Erythroblast (primary cell): Measurements from ENCODE around the gene SYAP1.
A peak's percentile ranks its signal among the peaks of the same experiment; 100 is the strongest.
"Not testable (repeated sequence)": the region's sequence is repeated elsewhere in the genome, so short reads cannot be mapped to it uniquely, and the experiment has no call there.

Experiments
- DNase-seq, 2 experiments: peaks; one replicate each; lab custom pipeline; 2025; lab: John Stamatoyannopoulos, UW
- GATA1 ChIP-seq: IDR thresholded peaks from 2 replicates; pipeline ENCODE4 v1.6.1; 2011; ENCODE audit warnings: low read depth, mild to moderate bottlenecking, control low read depth, low read length, moderate library complexity
- POLR2A ChIP-seq: IDR thresholded peaks from 2 replicates; pipeline ENCODE4 v1.6.1; 2011; ENCODE audit warnings: mild to moderate bottlenecking, low read length

Gene SYAP1

DNA sequence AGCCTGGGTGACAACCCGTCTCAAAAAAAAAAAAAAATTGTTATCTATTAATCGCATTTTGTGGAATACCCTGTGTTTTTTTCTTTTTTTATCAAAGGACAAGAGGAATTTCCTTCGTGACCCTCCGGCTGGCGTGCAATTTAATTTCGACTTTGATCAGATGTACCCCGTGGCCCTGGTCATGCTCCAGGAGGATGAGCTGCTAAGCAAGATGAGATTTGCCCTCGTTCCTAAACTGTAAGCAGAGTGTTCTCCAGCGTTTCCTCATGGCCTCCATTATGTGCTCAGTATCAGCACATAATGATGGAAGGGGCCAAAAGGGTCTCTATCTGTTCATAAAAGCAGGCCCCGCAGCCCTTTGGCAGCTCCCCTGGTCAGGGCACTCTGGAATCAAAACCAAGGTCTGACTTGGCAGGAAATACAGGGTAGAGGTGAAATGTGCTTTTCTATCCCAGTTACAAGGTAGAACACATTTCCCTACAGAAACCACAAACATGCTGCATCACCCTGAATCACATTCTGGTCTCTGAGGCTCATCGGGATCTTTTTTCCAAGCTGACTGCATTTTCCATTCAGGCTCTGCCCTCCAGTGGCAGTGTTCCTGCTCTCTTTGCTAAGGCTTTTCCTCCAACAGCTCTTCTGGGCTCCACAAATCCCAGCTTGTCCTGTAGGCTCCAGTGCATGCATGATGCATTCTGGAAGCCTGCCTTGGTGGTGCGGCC, 24.4 kb downstream of the SYAP1 start:
- no peak for DNase-seq

GRCh38 chrX:16745102-16745501, 25.7 kb downstream of the SYAP1 start:
- no peak for TF ChIP-seq POLR2A
- no peak for TF ChIP-seq GATA1
- DNase-seq, result no peak

More for the DNA sequence above, 24.4 kb downstream of the SYAP1 start:
- TF ChIP-seq GATA1, result no peak
- TF ChIP-seq POLR2A, result no peak

DNA sequence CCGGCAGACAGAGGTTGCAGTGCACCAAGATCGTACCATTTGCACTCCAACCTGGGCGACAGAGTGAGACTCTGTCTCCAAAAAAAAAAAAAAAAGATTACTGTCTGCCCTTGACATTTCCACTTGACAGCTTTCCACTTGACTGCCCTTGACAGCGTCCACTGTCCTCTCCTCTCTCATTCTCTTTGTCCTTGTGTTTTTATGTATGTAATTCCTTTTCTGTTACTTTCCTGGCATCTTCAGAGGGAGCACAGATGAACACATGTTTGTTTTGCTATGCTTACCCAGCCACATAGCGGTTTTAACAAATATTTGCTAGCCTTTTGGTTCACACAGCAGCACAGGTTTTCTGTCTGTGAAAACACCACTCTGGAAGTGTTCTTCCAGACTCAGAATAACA, 26.2 kb downstream of the SYAP1 start:
- DNase-seq, result no peak
- no peak for TF ChIP-seq POLR2A
- no peak for TF ChIP-seq GATA1

DNA sequence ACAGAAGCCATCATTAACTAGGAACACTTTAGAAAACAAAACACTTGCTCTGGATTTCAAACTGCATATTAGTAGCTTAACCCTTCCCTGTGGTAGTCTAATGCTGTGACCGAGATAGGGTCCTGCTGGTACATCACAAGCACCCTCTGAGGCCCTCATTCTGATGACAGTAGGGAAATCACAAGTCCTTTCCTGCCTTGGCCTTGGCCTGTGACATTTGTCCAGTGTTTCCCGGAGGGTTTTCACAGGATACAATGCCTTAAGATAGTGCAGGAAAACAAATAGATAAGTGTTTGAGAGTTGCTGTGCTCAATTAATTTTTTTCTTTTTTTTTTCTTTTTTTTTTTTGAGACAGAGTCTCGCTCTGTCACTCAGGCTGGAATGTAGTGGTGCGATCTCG, 29.0 kb downstream of the SYAP1 start:
- no peak for DNase-seq

DNA sequence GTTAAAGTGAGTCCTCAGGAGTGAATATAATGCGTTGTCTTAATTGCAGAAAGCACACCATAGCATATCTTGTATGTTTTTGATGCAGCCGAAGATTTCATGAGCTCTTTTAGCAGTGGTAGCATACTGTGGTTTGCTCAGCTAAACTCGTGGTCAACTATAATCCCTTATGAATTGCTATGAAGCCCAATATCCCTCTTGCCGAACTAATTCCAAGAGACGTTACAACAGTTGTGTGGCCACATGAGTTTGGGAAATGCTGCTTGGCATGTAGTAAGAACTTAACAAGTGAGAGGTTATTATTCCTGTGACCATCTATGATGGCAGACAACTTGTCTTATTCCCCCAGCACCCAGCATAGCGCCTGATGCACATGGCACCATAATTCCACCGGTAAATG, 30.7 kb downstream of the SYAP1 start:
- no peak for TF ChIP-seq GATA1
- TF ChIP-seq POLR2A, result no peak
- no peak for DNase-seq

More for the DNA sequence above, 29.0 kb downstream of the SYAP1 start:
- TF ChIP-seq POLR2A (no peak), GATA1 (no peak)

DNA sequence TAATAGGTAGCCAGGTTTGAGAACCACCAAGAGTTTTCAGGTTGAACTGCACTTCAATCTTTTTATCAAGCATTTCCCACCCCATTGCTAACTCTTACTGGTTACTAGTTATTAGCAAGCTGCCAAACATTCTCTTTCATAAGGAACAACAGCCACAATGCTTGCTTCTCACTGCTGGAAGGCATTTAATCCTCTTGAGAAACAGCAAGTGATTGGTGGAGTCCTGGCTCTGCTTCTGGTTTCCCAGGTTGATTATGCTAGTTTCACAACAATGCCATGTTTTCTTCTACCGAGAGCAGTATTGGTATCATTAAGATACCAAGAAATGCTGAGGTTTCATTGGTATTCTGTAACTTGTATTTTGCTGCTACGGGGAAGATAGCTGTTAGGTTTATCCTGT, 34.6 kb downstream of the SYAP1 start:
- TF ChIP-seq GATA1, result no peak
- no peak for TF ChIP-seq POLR2A
- DNase-seq, result no peak

DNA sequence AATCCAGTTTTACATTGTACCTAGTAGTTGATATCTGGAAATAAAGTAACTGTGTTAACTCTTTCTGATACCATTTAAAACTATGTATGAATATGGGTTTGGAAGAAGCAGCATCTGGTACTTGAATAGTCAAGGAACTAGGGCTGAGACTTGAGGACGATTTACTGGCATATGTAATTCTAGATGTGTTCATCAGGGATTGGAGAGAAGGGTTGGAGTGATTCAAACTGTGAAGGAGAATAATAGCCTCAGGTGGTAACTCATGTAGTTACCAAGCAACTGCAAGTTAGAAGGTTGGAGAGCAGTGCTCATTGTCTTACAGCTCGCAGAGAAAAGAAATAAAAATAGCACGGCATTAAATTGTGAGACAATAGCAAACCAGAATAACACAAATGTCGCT, 37.3 kb downstream of the SYAP1 start:
- TF ChIP-seq POLR2A (no peak), GATA1 (no peak)
- no peak for DNase-seq

- not testable (repeated sequence) for DNase-seq
These were observed 42.1 kb downstream of the SYAP1 start for GRCh38 chrX:16761500-16761899.

DNA sequence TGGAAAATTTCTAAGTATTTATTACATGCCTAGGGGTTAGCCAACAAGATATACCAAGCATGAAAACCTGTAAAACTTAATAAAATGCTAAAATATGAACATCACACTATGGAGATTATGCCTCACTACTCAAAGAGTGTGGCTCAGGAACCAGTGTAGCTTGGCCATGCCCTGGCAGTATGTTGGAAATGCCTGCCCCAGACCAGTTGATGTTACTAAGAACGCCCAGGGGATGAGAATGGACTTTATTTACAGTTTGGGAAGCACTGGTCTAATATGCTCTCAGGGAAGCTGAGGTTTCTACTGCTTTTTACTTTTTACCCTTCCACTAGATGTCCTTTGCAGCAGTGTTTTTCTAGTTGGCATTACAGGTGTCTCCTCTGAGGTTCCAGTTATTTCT, 43.2 kb downstream of the SYAP1 start:
- TF ChIP-seq POLR2A (no peak), GATA1 (no peak)

GRCh38 chrX:16765594-16765993, 46.2 kb downstream of the SYAP1 start:
- no peak for TF ChIP-seq POLR2A
- TF ChIP-seq GATA1, result no peak
- no peak for DNase-seq

More for the DNA sequence above, 43.2 kb downstream of the SYAP1 start:
- no peak for DNase-seq

DNA sequence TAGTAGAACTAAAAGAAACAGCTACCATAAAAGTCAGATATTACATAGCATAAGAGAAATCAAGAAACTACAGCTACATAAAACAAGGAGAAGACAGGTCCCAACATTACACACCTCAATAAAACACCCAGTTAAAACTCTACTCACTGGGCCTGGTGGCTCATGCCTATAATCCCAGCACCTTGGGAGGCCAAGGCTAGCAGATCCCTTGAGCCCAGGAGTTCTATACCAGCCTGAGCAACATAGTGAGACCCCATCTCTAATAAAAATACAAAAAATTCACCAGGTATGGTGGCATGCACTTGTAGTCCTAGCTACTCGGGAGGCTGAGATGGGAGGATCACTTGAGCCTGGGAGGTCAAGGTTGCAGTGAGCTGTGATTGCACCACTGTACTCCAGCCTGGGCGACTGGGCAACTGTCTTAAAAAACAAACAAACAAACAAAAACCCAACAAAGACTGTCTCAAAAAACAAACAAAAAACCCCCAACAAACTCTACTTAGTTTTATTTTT, 51.6 kb downstream of the SYAP1 start:
- no peak for TF ChIP-seq POLR2A
- no peak for TF ChIP-seq GATA1
- DNase-seq, result no peak

- TF ChIP-seq POLR2A (peak; percentile 87), GATA1 (no peak)
- DNase-seq, result peak; percentile 51 to 55
These were observed 52.3 kb downstream of the SYAP1 start for GRCh38 chrX:16771483-16772398.

DNA sequence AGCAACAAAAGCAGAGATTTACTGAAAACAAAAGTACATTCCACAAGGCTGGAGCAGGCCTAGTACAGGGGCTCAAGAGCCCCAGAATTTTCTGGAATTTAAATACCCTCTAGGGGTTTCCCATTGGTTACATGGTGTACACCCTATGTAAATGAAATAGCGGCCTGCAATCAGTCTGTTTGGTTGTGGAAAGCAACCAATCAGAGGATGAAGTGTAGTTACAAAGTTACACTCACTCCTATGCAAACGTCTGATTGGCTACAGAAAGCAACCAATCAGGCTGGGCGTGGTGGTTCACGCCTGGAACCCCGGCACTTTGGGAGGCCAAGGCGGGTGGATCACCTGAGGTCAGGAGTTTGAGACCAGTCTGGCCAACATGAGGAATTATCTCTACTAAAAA, 53.0 kb downstream of the SYAP1 start:
- peak in 1 of 2 experiments; percentile 3 for DNase-seq

GRCh38 chrX:16774746-16775145, 55.3 kb downstream of the SYAP1 start:
- DNase-seq, result no peak
- TF ChIP-seq GATA1 (no peak), POLR2A (no peak)

More for the DNA sequence above, 53.0 kb downstream of the SYAP1 start:
- TF ChIP-seq POLR2A (no peak), GATA1 (no peak)

GRCh38 chrX:16778545-16778944, 59.1 kb downstream of the SYAP1 start:
- no peak for TF ChIP-seq POLR2A
- no peak for TF ChIP-seq GATA1
- DNase-seq, result no peak
